Tibial nerve (tissue), 4 donors: ENCODE measurements around the gene GSE1. TPM values are rescaled to one million over a fixed set of nuclear protein-coding genes. Genes with fewer than 3 reads are reported as not detected.

Source experiments
- DNase-seq, 2 donors: peaks; one replicate each; pipeline ENCODE4 v3.0.0-alpha.2; 2019; ENCODE audit warnings: low spot score in 2 of 2
- H3K27ac ChIP-seq, 4 donors: fragments of 200-600 bp; sonication (generic) in 3 of 4; one replicate each; pipeline ENCODE4 v1.5.1; 2017 to 2019; ENCODE audit warnings: mild to moderate bottlenecking in 1 of 4
- H3K27me3 ChIP-seq, 2 donors: fragments of 200-600 bp; sonication (generic) in 1 of 2; one replicate each; pipeline versions ENCODE4 v1.5.1 to v1.6.0; 2017 to 2019
- H3K36me3 ChIP-seq, 3 donors: fragments of 200-600 bp; sonication (generic); one replicate each; pipeline ENCODE4 v1.5.1; 2018 to 2019
- H3K4me1 ChIP-seq, 4 donors: fragments of 200-600 bp; sonication (generic) in 3 of 4; one replicate each; pipeline ENCODE4 v1.5.1; 2017 to 2019
- H3K4me3 ChIP-seq, 4 donors: fragments of 200-600 bp; sonication (generic) in 3 of 4; one replicate each; pipeline ENCODE4 v1.5.1; 2017 to 2019; ENCODE audit warnings: mild to moderate bottlenecking in 1 of 4, moderate library complexity in 1 of 4
- H3K9me3 ChIP-seq, 4 donors: fragments of 200-600 bp; sonication (generic) in 3 of 4; one replicate each; pipeline ENCODE4 v1.5.1; 2017 to 2019
- EP300 ChIP-seq, 2 donors: sonication (generic); formaldehyde crosslinking; IDR thresholded peaks; one replicate each; pipeline ENCODE4 v1.6.1; 2017; ENCODE audit warnings: antibody characterized with exemption in 2 of 2, mild to moderate bottlenecking in 1 of 2
- POLR2A ChIP-seq, 2 donors: fragments of 450-650 bp; IDR thresholded peaks; one replicate each; pipeline ENCODE4 v1.6.1; 2017; ENCODE audit warnings: antibody characterized with exemption in 2 of 2, mild to moderate bottlenecking in 2 of 2, moderate library complexity in 2 of 2
- WGBS, 2 donors: methylation state at CpG; one replicate each; pipeline ENCODE4 v1.1.5; 2018; 5-methylcytosine and 5-hydroxymethylcytosine counted together
- total RNA-seq, 4 donors: library from RNA; depleted of rRNA; stranded (reverse); fragments of >200 nt; gene quantifications; one replicate each; pipeline ENCODE4 v1.1.0, GENCODE V29; 2016
- TF ChIP-seq, protein P1 (sequence below), 5 experiments: fragments of 200-600 bp in 3 of 5; fragments of 450-650 bp in 2 of 5; sonication (generic) in 3 of 5; IDR thresholded peaks; one replicate each; pipeline ENCODE4 v1.5.1; 2016 to 2019; ENCODE audit warnings: antibody characterized with exemption in 5 of 5, mild to moderate bottlenecking in 3 of 5, moderate library complexity in 2 of 5

The GSE1 gene
- total RNA-seq, 4 donors from 2014 or later = 65.1 to 147 (median 83.5) TPM

DNA sequence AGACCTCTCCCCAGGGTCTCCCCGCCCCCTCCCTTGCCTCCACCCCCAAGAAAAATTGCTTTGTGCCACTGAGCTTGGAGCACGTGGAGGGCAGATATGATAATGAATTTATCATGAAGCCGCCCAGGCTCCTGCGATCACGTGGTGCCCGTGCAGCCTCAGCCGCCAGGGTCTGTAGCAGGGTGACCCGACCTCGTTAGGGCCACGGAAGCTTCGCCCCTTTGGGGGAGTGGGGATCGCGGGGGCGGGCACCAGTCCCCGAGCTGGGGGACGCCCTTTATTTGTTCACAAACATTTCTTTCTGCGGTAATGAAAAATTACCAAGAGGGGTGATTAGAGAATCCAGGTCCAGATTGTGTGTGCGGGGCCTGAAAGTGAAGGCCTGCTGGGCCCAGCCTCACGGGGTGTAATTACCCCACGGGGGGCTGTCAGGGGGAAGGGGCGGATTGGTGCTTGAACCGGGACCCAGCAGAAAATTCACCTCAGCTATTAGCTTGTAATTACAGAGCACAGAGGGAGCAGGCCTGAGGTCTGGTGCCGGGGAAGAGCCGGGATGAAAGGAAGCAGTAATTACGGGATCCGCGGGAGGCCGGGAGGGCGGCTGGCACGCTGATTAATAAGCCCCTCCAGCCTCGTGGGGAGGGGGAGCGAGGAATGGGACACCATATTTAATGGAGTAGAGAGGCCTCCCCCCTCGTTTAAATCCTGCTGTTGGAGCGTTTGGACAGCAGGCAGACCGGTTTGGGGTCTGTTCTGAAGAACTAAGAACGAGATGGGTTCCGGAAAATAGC lies 13.3 kb downstream of the GSE1 start:
- H3K4me1 ChIP-seq = peaks cover 0 to 20% (median 4%) of the 10 kb centered on the region in 4 donors
- H3K27me3 ChIP-seq = no peaks in the 10 kb centered on the region
- DNase-seq = no peak
- TF ChIP-seq, protein P1, sequence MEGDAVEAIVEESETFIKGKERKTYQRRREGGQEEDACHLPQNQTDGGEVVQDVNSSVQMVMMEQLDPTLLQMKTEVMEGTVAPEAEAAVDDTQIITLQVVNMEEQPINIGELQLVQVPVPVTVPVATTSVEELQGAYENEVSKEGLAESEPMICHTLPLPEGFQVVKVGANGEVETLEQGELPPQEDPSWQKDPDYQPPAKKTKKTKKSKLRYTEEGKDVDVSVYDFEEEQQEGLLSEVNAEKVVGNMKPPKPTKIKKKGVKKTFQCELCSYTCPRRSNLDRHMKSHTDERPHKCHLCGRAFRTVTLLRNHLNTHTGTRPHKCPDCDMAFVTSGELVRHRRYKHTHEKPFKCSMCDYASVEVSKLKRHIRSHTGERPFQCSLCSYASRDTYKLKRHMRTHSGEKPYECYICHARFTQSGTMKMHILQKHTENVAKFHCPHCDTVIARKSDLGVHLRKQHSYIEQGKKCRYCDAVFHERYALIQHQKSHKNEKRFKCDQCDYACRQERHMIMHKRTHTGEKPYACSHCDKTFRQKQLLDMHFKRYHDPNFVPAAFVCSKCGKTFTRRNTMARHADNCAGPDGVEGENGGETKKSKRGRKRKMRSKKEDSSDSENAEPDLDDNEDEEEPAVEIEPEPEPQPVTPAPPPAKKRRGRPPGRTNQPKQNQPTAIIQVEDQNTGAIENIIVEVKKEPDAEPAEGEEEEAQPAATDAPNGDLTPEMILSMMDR (IDR thresholded peaks at IDR 0.05) = no peak
- no peak for TF ChIP-seq EP300 (IDR thresholded peaks at IDR 0.05)
- TF ChIP-seq POLR2A (IDR thresholded peaks at IDR 0.05) = no peak
- peaks cover 0 to 8% (median 0%) of the 10 kb centered on the region in 4 donors for H3K9me3 ChIP-seq
- H3K36me3 ChIP-seq = peaks cover 0 to 21% (median 0%) of the 10 kb centered on the region in 3 donors
- peak overlapping the region in 2 of 4 donors; percentile 55 to 62 for H3K27ac ChIP-seq
- no peak overlapping the region for H3K4me3 ChIP-seq
- 28 to 35% methylated on average over 37 of the region's 37 CpGs for WGBS, 2 donors

DNA sequence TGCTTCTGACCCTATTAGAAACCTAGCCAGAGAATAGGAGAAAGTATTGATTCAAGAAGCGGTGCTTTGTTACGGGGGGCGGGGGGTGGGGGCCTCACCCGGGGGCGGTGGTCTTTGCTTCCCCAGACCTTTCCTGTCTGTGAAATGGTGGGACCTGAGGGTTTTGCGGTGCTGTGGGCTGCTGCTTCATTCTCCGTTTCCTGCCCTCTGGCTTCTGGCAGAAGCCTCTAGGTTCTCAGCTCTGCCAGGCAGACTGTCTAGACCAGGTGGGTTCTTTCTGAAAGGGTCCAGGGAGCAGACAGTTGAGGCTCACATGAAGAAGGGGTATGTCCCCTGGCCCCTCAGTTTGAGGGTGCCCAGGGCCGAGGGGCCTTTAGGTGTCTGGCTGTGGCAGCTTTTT lies 14.0 kb downstream of the GSE1 start:
- H3K27me3 ChIP-seq = no peaks in the 10 kb centered on the region
- peaks cover 0 to 8% (median 0%) of the 10 kb centered on the region in 4 donors for H3K9me3 ChIP-seq
- no peak for DNase-seq
- peaks cover 0 to 20% (median 4%) of the 10 kb centered on the region in 4 donors for H3K4me1 ChIP-seq
- no peak overlapping the region for H3K4me3 ChIP-seq
- H3K27ac ChIP-seq = no peak overlapping the region
- TF ChIP-seq, protein P1 (IDR thresholded peaks at IDR 0.05) = no peak
- no peak for TF ChIP-seq EP300 (IDR thresholded peaks at IDR 0.05)
- no peak for TF ChIP-seq POLR2A (IDR thresholded peaks at IDR 0.05)
- H3K36me3 ChIP-seq = peaks cover 0 to 21% (median 0%) of the 10 kb centered on the region in 3 donors
- WGBS, 2 donors = 55 to 57% methylated on average over 7 to 8 of the region's 8 CpGs

DNA sequence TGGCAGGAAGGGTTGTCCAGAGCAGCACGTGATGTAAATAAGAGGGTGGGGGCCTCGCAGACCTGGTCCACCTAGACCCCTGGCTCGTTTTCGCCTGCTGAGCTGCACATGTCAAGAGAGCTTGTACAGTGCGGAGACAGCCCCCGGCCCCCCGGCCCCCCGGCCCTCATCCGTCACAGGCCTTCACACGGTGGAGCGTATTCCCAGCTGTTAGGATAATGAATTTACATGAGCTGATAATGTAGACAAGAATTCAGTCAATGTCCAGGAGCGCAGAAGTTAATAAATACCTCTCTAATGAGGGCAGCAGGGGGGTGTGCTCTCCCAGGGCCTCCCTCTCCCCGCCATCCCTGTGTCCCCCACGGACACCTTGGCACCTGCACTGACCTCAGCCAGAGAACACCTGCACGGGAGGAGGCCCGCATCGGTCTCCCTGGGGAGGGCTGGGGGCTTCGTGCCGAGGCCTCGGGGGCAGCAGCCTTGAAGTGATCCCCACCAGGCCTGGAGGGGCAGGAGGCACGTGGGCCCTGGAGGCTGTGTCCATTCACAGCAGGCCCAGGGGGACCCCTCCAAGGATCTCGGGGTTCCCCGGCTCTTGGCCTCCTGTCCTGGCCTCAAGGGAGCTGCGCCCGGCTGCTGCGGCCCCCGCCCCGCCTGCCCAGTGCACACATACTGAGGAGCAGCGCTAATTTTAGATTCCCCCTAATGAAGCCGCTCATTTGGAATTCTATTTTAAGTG lies 14.6 kb downstream of the GSE1 start:
- Histone ChIP-seq H3K4me1 (peaks cover 0 to 20% (median 4%) of the 10 kb centered on the region in 4 donors), H3K36me3 (peaks cover 0 to 21% (median 0%) of the 10 kb centered on the region in 3 donors), H3K4me3 (no peak overlapping the region), H3K9me3 (peaks cover 0 to 8% (median 0%) of the 10 kb centered on the region in 4 donors), H3K27me3 (no peaks in the 10 kb centered on the region), H3K27ac (no peak overlapping the region)
- 83 to 85% methylated on average over 27 to 30 of the region's 30 CpGs for WGBS, 2 donors
- no peak for DNase-seq
- no peak for TF ChIP-seq POLR2A (IDR thresholded peaks at IDR 0.05)
- no peak for TF ChIP-seq EP300 (IDR thresholded peaks at IDR 0.05)
- TF ChIP-seq, protein P1 (IDR thresholded peaks at IDR 0.05) = no peak

DNA sequence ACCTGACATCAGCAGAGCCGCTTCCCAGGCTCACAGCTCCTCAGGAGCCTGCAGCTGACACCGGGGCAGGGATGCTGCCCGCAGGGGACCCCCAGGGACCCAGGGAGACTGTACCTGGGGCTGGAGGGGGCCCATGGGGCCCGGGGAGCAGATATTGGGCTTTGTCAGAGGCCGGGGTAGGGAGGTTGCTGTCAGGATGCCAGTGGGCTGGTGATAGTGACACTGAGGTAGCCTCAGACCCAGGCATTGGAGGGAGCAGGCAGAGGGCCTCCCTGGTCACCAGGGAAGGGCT lies 15.1 kb downstream of the GSE1 start:
- Histone ChIP-seq H3K4me3 (no peak overlapping the region), H3K36me3 (peaks cover 0 to 21% (median 0%) of the 10 kb centered on the region in 3 donors), H3K9me3 (peaks cover 0 to 8% (median 0%) of the 10 kb centered on the region in 4 donors), H3K27ac (no peak overlapping the region), H3K27me3 (no peaks in the 10 kb centered on the region), H3K4me1 (peaks cover 0 to 20% (median 4%) of the 10 kb centered on the region in 4 donors)
- TF ChIP-seq EP300 (IDR thresholded peaks at IDR 0.05) (no peak), POLR2A (IDR thresholded peaks at IDR 0.05) (no peak)
- TF ChIP-seq, protein P1 (IDR thresholded peaks at IDR 0.05) = no peak
- DNase-seq = no peak
- 65 to 94% methylated on average over 4 to 5 of the region's 5 CpGs for WGBS, 2 donors

DNA sequence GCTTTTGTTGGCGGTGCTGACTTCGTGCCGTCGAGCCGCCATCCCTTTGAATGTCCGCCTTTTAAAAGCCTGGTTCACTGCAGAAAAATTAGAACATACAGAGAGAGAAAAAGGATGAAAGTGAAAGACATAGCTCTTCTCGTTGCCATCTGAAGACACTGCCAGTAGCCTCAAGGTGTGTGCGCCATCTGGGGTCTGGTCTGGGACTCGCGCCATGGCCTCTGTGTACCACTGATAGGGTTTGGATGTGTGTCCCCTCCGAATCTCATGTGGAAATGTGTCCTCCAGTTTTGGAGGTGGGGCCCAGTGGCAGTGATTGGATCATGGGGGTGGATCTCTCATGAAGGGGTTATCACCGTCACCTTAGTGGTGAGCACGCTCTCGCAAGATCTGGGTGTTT lies 15.5 kb downstream of the GSE1 start:
- 92 to 96% methylated on average over 14 of the region's 14 CpGs for WGBS, 2 donors
- TF ChIP-seq POLR2A (IDR thresholded peaks at IDR 0.05) = no peak
- no peak for TF ChIP-seq EP300 (IDR thresholded peaks at IDR 0.05)
- TF ChIP-seq, protein P1 (IDR thresholded peaks at IDR 0.05) = no peak
- H3K9me3 ChIP-seq = peaks cover 0 to 8% (median 0%) of the 10 kb centered on the region in 4 donors
- H3K27ac ChIP-seq = no peak overlapping the region
- H3K4me1 ChIP-seq = peaks cover 0 to 20% (median 4%) of the 10 kb centered on the region in 4 donors
- DNase-seq = no peak
- H3K4me3 ChIP-seq = no peak overlapping the region
- no peaks in the 10 kb centered on the region for H3K27me3 ChIP-seq
- H3K36me3 ChIP-seq = peaks cover 0 to 26% (median 0%) of the 10 kb centered on the region in 3 donors
